GM19324 (cell line): ENCODE measurements around the gene FN3KRP.
"Not testable (repeated sequence)": the region's sequence is repeated elsewhere in the genome, so short reads cannot be mapped to it uniquely, and the experiment has no call there.

Source experiments
- ATAC-seq: cut with Tn5 transposase; IDR thresholded peaks from one replicate; pipeline ENCODE4 v1.9.1; 2021; ENCODE audit warnings: mild to moderate bottlenecking, moderate library complexity; ENCODE audit not compliant: unreplicated experiment, low FRiP score

The FN3KRP gene

GRCh38 chr17:82769041-82769440 is 52.5 kb downstream of the FN3KRP start:
- ATAC-seq: no peak

GRCh38 chr17:82772026-82772425 is 55.5 kb downstream of the FN3KRP start:
- ATAC-seq: no peak

- ATAC-seq: not testable (repeated sequence)
Measured at GRCh38 chr17:82774456-82774855, 58.0 kb downstream of the FN3KRP start.

- no peak for ATAC-seq
Measured at GRCh38 chr17:82775001-82775823, 58.7 kb downstream of the FN3KRP start.

- ATAC-seq: no peak
Measured at GRCh38 chr17:82776454-82776853, 59.9 kb downstream of the FN3KRP start.
